ENCODE measurements around the gene WTIP. TPM values are rescaled to one million over a fixed set of nuclear protein-coding genes. Genes with fewer than 3 reads are reported as not detected.

WTIP gene
- total and polyA plus RNA-seq, 5 donors from 2014 or later: 0.27 TPM; not detected in 4

- H3K27ac ChIP-seq (ENCODE audit: insufficient read depth, low read length, poor library complexity, severe bottlenecking): no peak overlapping the region
- H3K4me1 ChIP-seq (ENCODE audit: control insufficient read depth, insufficient read depth, low read length, poor library complexity, severe bottlenecking): no peaks in the 10 kb centered on the region
- Mint-ChIP-seq H3K4me1 (no peaks in the 10 kb centered on the region), H3K27me3 (peaks cover 22% of the 10 kb centered on the region), H3K36me3 (no peaks in the 10 kb centered on the region), H3K4me3 (no peak overlapping the region), H3K9me3 (peaks cover 0 to 3% (median 0%) of the 10 kb centered on the region in 7 donors), H3K27ac (no peak overlapping the region)
- no peak for DNase-seq
- no peaks in the 10 kb centered on the region for H3K9me3 ChIP-seq (ENCODE audit: control insufficient read depth in 2 of 2, low read length in 2 of 2)
- ATAC-seq (ENCODE audit: low read depth in 2 of 2): no peak
- H3K4me3 ChIP-seq (ENCODE audit: low read depth, low read length): no peak overlapping the region
- H3K36me3 ChIP-seq (ENCODE audit: control insufficient read depth, insufficient read depth, low read length): no peaks in the 10 kb centered on the region
- peaks cover 4% of the 10 kb centered on the region for H3K27me3 ChIP-seq (ENCODE audit: control insufficient read depth, insufficient read depth, low read length)
Observed at GRCh38 chr19:34523408-34523807, 41.9 kb downstream of the WTIP start.

- Mint-ChIP-seq H3K27me3 (peaks cover 24% of the 10 kb centered on the region), H3K27ac (no peak overlapping the region), H3K9me3 (peaks cover 0 to 3% (median 0%) of the 10 kb centered on the region in 7 donors), H3K36me3 (no peaks in the 10 kb centered on the region), H3K4me3 (no peak overlapping the region), H3K4me1 (no peaks in the 10 kb centered on the region)
- Histone ChIP-seq H3K36me3 (ENCODE audit: control insufficient read depth, insufficient read depth, low read length) (no peaks in the 10 kb centered on the region), H3K4me1 (ENCODE audit: control insufficient read depth, insufficient read depth, low read length, poor library complexity, severe bottlenecking) (no peaks in the 10 kb centered on the region), H3K9me3 (ENCODE audit: control insufficient read depth in 2 of 2, low read length in 2 of 2) (no peaks in the 10 kb centered on the region), H3K27ac (ENCODE audit: insufficient read depth, low read length, poor library complexity, severe bottlenecking) (no peak overlapping the region), H3K27me3 (ENCODE audit: control insufficient read depth, insufficient read depth, low read length) (peaks cover 5% of the 10 kb centered on the region), H3K4me3 (ENCODE audit: low read depth, low read length) (no peak overlapping the region)
- DNase-seq: no peak
- ATAC-seq (ENCODE audit: low read depth in 2 of 2): no peak
Observed at GRCh38 chr19:34525001-34525400, 43.4 kb downstream of the WTIP start.

- peaks cover 53% of the 10 kb centered on the region for H3K27me3 Mint-ChIP-seq
- Histone ChIP-seq H3K4me3 (ENCODE audit: low read depth, low read length) (no peak overlapping the region), H3K9me3 (ENCODE audit: control insufficient read depth in 2 of 2, low read length in 2 of 2) (no peaks in the 10 kb centered on the region), H3K36me3 (ENCODE audit: control insufficient read depth, insufficient read depth, low read length) (no peaks in the 10 kb centered on the region), H3K27me3 (ENCODE audit: control insufficient read depth, insufficient read depth, low read length) (peaks cover 5% of the 10 kb centered on the region), H3K4me1 (ENCODE audit: control insufficient read depth, insufficient read depth, low read length, poor library complexity, severe bottlenecking) (no peaks in the 10 kb centered on the region), H3K27ac (ENCODE audit: insufficient read depth, low read length, poor library complexity, severe bottlenecking) (no peak overlapping the region)
- H3K9me3 Mint-ChIP-seq: peaks cover 0 to 7% (median 2%) of the 10 kb centered on the region in 7 donors
- no peak overlapping the region for H3K27ac Mint-ChIP-seq
- ATAC-seq (ENCODE audit: low read depth in 2 of 2) (no peak), DNase-seq (no peak)
- no peaks in the 10 kb centered on the region for H3K36me3 Mint-ChIP-seq
- no peaks in the 10 kb centered on the region for H3K4me1 Mint-ChIP-seq
- H3K4me3 Mint-ChIP-seq: no peak overlapping the region
Observed at GRCh38 chr19:34534206-34534605, 52.6 kb downstream of the WTIP start.

DNA sequence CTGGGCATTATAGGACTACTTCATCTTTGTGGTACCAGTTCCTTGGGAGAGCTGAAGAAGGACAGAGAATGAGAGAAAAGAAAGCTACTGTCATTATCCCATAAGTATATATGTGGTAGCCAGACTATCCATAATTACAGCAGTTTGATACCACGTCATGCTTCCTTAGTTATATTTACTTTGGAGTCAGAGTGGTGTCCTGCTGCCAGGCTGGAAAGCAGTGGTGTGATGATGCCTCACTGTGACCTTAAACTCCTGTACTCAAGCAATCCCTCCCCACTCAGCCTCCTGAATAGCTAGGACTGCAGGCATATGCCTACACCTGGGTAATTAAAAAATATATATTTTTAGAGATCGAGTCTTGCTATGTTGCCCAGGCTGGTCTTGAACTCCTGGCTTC, 57.8 kb downstream of the WTIP start:
- Mint-ChIP-seq H3K9me3 (peaks cover 0 to 28% (median 10%) of the 10 kb centered on the region in 7 donors), H3K27ac (no peak overlapping the region)
- H3K9me3 ChIP-seq (ENCODE audit: control insufficient read depth in 2 of 2, low read length in 2 of 2): peaks cover 6 to 14% of the 10 kb centered on the region in 2 experiments

GRCh38 chr19:34540811-34541557, 59.4 kb downstream of the WTIP start:
- H3K9me3 Mint-ChIP-seq: peaks cover 1 to 28% (median 11%) of the 10 kb centered on the region in 7 donors

More for the DNA sequence above, 57.8 kb downstream of the WTIP start:
- H3K4me3 Mint-ChIP-seq: no peak overlapping the region
- no peak overlapping the region for H3K4me3 ChIP-seq (ENCODE audit: low read depth, low read length)
- peaks cover 2% of the 10 kb centered on the region for H3K27me3 ChIP-seq (ENCODE audit: control insufficient read depth, insufficient read depth, low read length)
- ATAC-seq (ENCODE audit: low read depth in 2 of 2) (no peak), DNase-seq (no peak)
- no peaks in the 10 kb centered on the region for H3K36me3 Mint-ChIP-seq
- H3K27me3 Mint-ChIP-seq: peaks cover 31% of the 10 kb centered on the region
- no peaks in the 10 kb centered on the region for H3K4me1 ChIP-seq (ENCODE audit: control insufficient read depth, insufficient read depth, low read length, poor library complexity, severe bottlenecking)
- no peaks in the 10 kb centered on the region for H3K36me3 ChIP-seq (ENCODE audit: control insufficient read depth, insufficient read depth, low read length)
- no peak overlapping the region for H3K27ac ChIP-seq (ENCODE audit: insufficient read depth, low read length, poor library complexity, severe bottlenecking)
- no peaks in the 10 kb centered on the region for H3K4me1 Mint-ChIP-seq

GRCh38 chr19:34549833-34550232, 68.3 kb downstream of the WTIP start:
- H3K27ac Mint-ChIP-seq: no peak overlapping the region
- H3K27ac ChIP-seq (ENCODE audit: insufficient read depth, low read length, poor library complexity, severe bottlenecking): no peak overlapping the region
- DNase-seq: no peak
- H3K4me3 ChIP-seq (ENCODE audit: low read depth, low read length): no peak overlapping the region
- H3K27me3 ChIP-seq (ENCODE audit: control insufficient read depth, insufficient read depth, low read length): peaks cover under 1% of the 10 kb centered on the region
- H3K36me3 ChIP-seq (ENCODE audit: control insufficient read depth, insufficient read depth, low read length): no peaks in the 10 kb centered on the region
- ATAC-seq (ENCODE audit: low read depth in 2 of 2): no peak
- H3K4me1 ChIP-seq (ENCODE audit: control insufficient read depth, insufficient read depth, low read length, poor library complexity, severe bottlenecking): no peaks in the 10 kb centered on the region
- no peaks in the 10 kb centered on the region for H3K27me3 Mint-ChIP-seq
- peaks cover 13 to 16% of the 10 kb centered on the region in 2 experiments for H3K9me3 ChIP-seq (ENCODE audit: control insufficient read depth in 2 of 2, low read length in 2 of 2)
- peaks cover 4 to 24% (median 6%) of the 10 kb centered on the region in 7 donors for H3K9me3 Mint-ChIP-seq
- no peaks in the 10 kb centered on the region for H3K4me1 Mint-ChIP-seq
- H3K36me3 Mint-ChIP-seq: no peaks in the 10 kb centered on the region
- no peak overlapping the region for H3K4me3 Mint-ChIP-seq

More at GRCh38 chr19:34540811-34541557, 59.4 kb downstream of the WTIP start:
- no peak overlapping the region for H3K4me3 Mint-ChIP-seq
- no peak overlapping the region for H3K27ac Mint-ChIP-seq
- no peak overlapping the region for H3K27ac ChIP-seq (ENCODE audit: insufficient read depth, low read length, poor library complexity, severe bottlenecking)
- no peak for ATAC-seq (ENCODE audit: low read depth in 2 of 2)
- H3K36me3 ChIP-seq (ENCODE audit: control insufficient read depth, insufficient read depth, low read length): no peaks in the 10 kb centered on the region
- H3K4me1 ChIP-seq (ENCODE audit: control insufficient read depth, insufficient read depth, low read length, poor library complexity, severe bottlenecking): no peaks in the 10 kb centered on the region
- H3K4me1 Mint-ChIP-seq: no peaks in the 10 kb centered on the region
- H3K36me3 Mint-ChIP-seq: no peaks in the 10 kb centered on the region
- H3K27me3 ChIP-seq (ENCODE audit: control insufficient read depth, insufficient read depth, low read length): peaks cover 4% of the 10 kb centered on the region
- peaks cover 6 to 14% of the 10 kb centered on the region in 2 experiments for H3K9me3 ChIP-seq (ENCODE audit: control insufficient read depth in 2 of 2, low read length in 2 of 2)
- DNase-seq: no peak
- H3K27me3 Mint-ChIP-seq: peaks cover 20% of the 10 kb centered on the region
- no peak overlapping the region for H3K4me3 ChIP-seq (ENCODE audit: low read depth, low read length)

GRCh38 chr19:34555447-34555846, 73.9 kb downstream of the WTIP start:
- no peak overlapping the region for H3K27ac ChIP-seq (ENCODE audit: insufficient read depth, low read length, poor library complexity, severe bottlenecking)
- Mint-ChIP-seq H3K27me3 (no peaks in the 10 kb centered on the region), H3K36me3 (no peaks in the 10 kb centered on the region), H3K27ac (no peak overlapping the region), H3K4me3 (no peak overlapping the region), H3K4me1 (no peaks in the 10 kb centered on the region), H3K9me3 (peaks cover 0 to 6% (median 1%) of the 10 kb centered on the region in 7 donors)
- peaks cover 2% of the 10 kb centered on the region for H3K27me3 ChIP-seq (ENCODE audit: control insufficient read depth, insufficient read depth, low read length)
- no peaks in the 10 kb centered on the region for H3K36me3 ChIP-seq (ENCODE audit: control insufficient read depth, insufficient read depth, low read length)
- H3K4me1 ChIP-seq (ENCODE audit: control insufficient read depth, insufficient read depth, low read length, poor library complexity, severe bottlenecking): no peaks in the 10 kb centered on the region
- ATAC-seq (ENCODE audit: low read depth in 2 of 2) (no peak), DNase-seq (peak in 1 of 3 donors; percentile 1)
- peaks cover under 1 to 2% of the 10 kb centered on the region in 2 experiments for H3K9me3 ChIP-seq (ENCODE audit: control insufficient read depth in 2 of 2, low read length in 2 of 2)
- H3K4me3 ChIP-seq (ENCODE audit: low read depth, low read length): no peak overlapping the region

DNA sequence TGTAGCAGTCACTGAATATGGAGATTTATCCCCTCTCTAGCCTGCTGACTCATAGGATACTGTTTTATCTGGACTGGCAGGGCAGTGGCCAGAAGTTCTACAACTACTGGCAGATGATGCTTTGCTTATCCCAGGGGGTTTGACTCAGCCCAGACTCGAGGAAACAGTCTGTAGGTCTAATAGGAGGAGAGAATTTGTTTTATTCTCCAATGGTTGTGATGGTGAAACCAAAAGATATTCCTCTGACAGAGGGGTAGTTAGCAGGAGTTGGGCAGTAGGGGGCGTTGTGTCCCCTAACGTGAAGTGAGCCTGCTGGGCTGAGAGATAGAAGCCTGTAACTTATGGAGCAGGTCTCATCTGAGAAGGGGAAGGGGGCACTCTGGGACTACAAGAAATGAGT, 74.9 kb downstream of the WTIP start:
- no peak overlapping the region for H3K27ac ChIP-seq (ENCODE audit: insufficient read depth, low read length, poor library complexity, severe bottlenecking)
- no peak overlapping the region for H3K27ac Mint-ChIP-seq
- H3K9me3 Mint-ChIP-seq: peaks cover 0 to 6% (median 1%) of the 10 kb centered on the region in 7 donors
- peaks cover 2% of the 10 kb centered on the region for H3K27me3 ChIP-seq (ENCODE audit: control insufficient read depth, insufficient read depth, low read length)
- no peak overlapping the region for H3K4me3 Mint-ChIP-seq
- DNase-seq (peak in 1 of 3 donors; percentile 0), ATAC-seq (ENCODE audit: low read depth in 2 of 2) (no peak)
- no peaks in the 10 kb centered on the region for H3K36me3 Mint-ChIP-seq
- no peaks in the 10 kb centered on the region for H3K9me3 ChIP-seq (ENCODE audit: control insufficient read depth in 2 of 2, low read length in 2 of 2)
- no peaks in the 10 kb centered on the region for H3K36me3 ChIP-seq (ENCODE audit: control insufficient read depth, insufficient read depth, low read length)
- H3K27me3 Mint-ChIP-seq: no peaks in the 10 kb centered on the region
- no peaks in the 10 kb centered on the region for H3K4me1 Mint-ChIP-seq
- H3K4me3 ChIP-seq (ENCODE audit: low read depth, low read length): no peak overlapping the region
- H3K4me1 ChIP-seq (ENCODE audit: control insufficient read depth, insufficient read depth, low read length, poor library complexity, severe bottlenecking): no peaks in the 10 kb centered on the region

Data from CD4-positive, CD25-positive, alpha-beta regulatory T cell (primary cell).